ENCODE results near the gene CASZ1. TPM values are rescaled to one million over a fixed set of nuclear protein-coding genes. Genes with fewer than 3 reads are reported as not detected.

Gene CASZ1
- total and polyA plus RNA-seq, 8 donors = 6.0 to 166 (median 39.8) TPM

- intact Hi-C loops (cut with DNase I; ENCODE audit: low total_unique reads) = no loop called here
Measured at GRCh38 chr1:10665226-10665625, 131.2 kb downstream of the CASZ1 start.

DNA sequence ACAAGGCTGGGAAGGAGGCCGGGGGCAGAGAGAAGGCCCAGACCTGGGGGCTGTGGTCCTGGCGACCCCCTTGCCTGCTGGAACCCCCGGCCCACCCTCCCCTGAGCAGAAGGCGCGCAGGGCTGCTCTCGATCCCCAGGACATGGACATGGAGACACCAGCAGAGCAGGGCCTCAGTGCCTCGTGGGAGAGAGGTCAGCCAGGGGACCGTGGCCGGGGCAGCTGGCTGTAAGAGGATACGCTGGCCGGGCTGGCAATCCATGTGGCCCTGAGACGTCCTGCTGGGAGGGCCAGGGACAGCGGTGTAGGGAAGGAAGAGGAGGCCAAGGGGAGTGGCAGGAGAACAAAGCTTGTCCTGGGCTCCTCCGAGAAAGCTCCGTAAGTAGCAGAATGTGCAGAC, 132.2 kb downstream of the CASZ1 start:
- DNase-seq = peak in 1 of 2 donors; percentile 63
- H3K27me3 ChIP-seq = no peaks in the 10 kb centered on the region
- intact Hi-C loops (cut with DNase I; ENCODE audit: low total_unique reads) = no loop called here
- WGBS, 5 donors = 29 to 52% (median 40%) methylated on average over 14 to 15 of the region's 15 CpGs
- no peak for TF ChIP-seq EP300 (IDR thresholded peaks at IDR 0.05)
- H3K9me3 ChIP-seq = no peaks in the 10 kb centered on the region
- peaks cover 63 to 80% (median 67%) of the 10 kb centered on the region in 4 donors for H3K4me1 ChIP-seq
- no peak overlapping the region for H3K4me3 ChIP-seq
- H3K27ac ChIP-seq = peak overlapping the region; percentile 88 to 97 (median 91)
- H3K36me3 ChIP-seq = peaks cover 23 to 34% (median 31%) of the 10 kb centered on the region in 4 donors

More at GRCh38 chr1:10665226-10665625, 131.2 kb downstream of the CASZ1 start:
- Histone ChIP-seq H3K4me1 (peaks cover 72 to 83% (median 76%) of the 10 kb centered on the region in 4 donors), H3K36me3 (peaks cover 14 to 24% (median 22%) of the 10 kb centered on the region in 4 donors), H3K27me3 (no peaks in the 10 kb centered on the region), H3K27ac (peak overlapping the region; percentile 88 to 97 (median 91)), H3K9me3 (no peaks in the 10 kb centered on the region), H3K4me3 (no peak overlapping the region)
- no peak for DNase-seq
- TF ChIP-seq POLR2AphosphoS5 (IDR thresholded peaks at IDR 0.05) = no peak
- TF ChIP-seq EP300 (IDR thresholded peaks at IDR 0.05) = no peak
- no peak for TF ChIP-seq POLR2A (IDR thresholded peaks at IDR 0.05)
- TF ChIP-seq, protein P1, sequence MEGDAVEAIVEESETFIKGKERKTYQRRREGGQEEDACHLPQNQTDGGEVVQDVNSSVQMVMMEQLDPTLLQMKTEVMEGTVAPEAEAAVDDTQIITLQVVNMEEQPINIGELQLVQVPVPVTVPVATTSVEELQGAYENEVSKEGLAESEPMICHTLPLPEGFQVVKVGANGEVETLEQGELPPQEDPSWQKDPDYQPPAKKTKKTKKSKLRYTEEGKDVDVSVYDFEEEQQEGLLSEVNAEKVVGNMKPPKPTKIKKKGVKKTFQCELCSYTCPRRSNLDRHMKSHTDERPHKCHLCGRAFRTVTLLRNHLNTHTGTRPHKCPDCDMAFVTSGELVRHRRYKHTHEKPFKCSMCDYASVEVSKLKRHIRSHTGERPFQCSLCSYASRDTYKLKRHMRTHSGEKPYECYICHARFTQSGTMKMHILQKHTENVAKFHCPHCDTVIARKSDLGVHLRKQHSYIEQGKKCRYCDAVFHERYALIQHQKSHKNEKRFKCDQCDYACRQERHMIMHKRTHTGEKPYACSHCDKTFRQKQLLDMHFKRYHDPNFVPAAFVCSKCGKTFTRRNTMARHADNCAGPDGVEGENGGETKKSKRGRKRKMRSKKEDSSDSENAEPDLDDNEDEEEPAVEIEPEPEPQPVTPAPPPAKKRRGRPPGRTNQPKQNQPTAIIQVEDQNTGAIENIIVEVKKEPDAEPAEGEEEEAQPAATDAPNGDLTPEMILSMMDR (IDR thresholded peaks at IDR 0.05) = no peak
- 89 to 96% (median 93%) methylated on average over 20 to 31 of the region's 31 CpGs for whole genome bisulfite sequencing, 5 donors

- peak; percentile 67 to 88 for DNase-seq
- Histone ChIP-seq H3K27me3 (no peaks in the 10 kb centered on the region), H3K4me3 (peak overlapping the region in 1 of 4 donors; percentile 1), H3K9me3 (no peaks in the 10 kb centered on the region), H3K36me3 (peaks cover 29 to 40% (median 37%) of the 10 kb centered on the region in 4 donors), H3K27ac (peak overlapping the region; percentile 88 to 97 (median 91)), H3K4me1 (peaks cover 57 to 80% (median 64%) of the 10 kb centered on the region in 4 donors)
- WGBS, 5 donors = 18 to 61% (median 42%) methylated on average over 5 to 15 of the region's 15 CpGs
- intact Hi-C loops (cut with DNase I; ENCODE audit: low total_unique reads) = no loop called here
- TF ChIP-seq EP300 (IDR thresholded peaks at IDR 0.05) (no peak), POLR2A (IDR thresholded peaks at IDR 0.05) (no peak), POLR2AphosphoS5 (IDR thresholded peaks at IDR 0.05) (peak; percentile 14 to 39 (median 26))
- TF ChIP-seq, protein P1 (IDR thresholded peaks at IDR 0.05) = no peak
Measured at GRCh38 chr1:10663678-10664035, 132.8 kb downstream of the CASZ1 start.

DNA sequence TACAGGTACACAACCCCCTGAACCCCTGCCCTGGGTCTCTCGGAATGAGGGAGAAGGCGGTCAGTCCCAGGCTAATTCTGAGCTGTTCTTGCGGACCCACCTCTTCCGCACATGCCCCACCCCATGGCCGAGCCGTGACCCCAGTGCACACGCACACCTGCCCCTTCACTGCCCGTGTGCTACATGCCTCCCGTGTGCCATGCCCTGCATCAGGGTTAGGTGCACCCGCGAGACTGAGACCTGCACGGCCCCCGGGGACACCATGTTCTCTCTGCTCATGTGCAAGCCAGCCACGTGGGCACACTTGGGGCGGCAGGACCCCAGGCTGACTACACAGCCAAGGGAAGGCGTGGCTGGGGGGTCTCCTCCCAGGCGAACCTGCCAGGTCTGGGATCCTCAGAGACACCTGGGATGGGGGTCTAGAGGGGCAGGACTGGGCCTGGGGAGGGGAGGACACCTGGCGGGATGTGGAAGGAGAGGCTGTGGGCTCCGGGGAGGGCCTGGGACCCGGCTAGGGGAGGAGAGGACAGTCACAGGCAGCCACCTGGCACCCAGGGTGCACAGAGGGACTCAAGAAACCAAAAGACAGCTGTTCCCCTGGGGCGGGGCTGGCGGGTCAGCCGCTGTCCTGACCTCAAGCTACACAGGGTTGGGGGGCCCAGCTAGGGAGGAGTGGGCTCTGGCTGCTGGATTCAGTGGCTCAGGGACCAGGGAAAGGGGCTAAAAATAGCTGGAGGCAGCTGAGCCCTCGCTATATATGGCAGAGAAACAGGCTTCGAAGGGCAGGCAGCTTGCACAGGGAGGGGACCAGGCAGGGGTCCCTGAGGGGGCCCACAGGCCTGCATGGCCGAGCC, 133.4 kb downstream of the CASZ1 start:
- Histone ChIP-seq H3K4me3 (peak overlapping the region in 1 of 4 donors; percentile 1), H3K27me3 (no peaks in the 10 kb centered on the region), H3K27ac (peak overlapping the region; percentile 88 to 97 (median 91)), H3K9me3 (no peaks in the 10 kb centered on the region), H3K4me1 (peaks cover 51 to 80% (median 61%) of the 10 kb centered on the region in 4 donors), H3K36me3 (peaks cover 34 to 46% (median 43%) of the 10 kb centered on the region in 4 donors)
- no peak for TF ChIP-seq POLR2A (IDR thresholded peaks at IDR 0.05)
- TF ChIP-seq, protein P1 (IDR thresholded peaks at IDR 0.05) = no peak
- WGBS, 5 donors = 62 to 76% (median 70%) methylated on average over 25 to 26 of the region's 26 CpGs
- intact Hi-C loops (cut with DNase I; ENCODE audit: low total_unique reads) = no loop called here
- DNase-seq = no peak

Measured in stomach (tissue), 9 donors.